DND-41 (cell line): Measurements from ENCODE around the gene SEMA5A.

Experiments
- EZH2 ChIP-seq: IDR thresholded peaks from 3 replicates; pipeline ENCODE4 v1.6.1; 2012; ENCODE audit warnings: borderline replicate concordance, low read depth, mild to moderate bottlenecking, moderate library complexity, low read length, inconsistent platforms; ENCODE audit not compliant: severe bottlenecking
- TF ChIP-seq, protein P1 (sequence below): IDR thresholded peaks from 2 replicates; pipeline ENCODE4 v1.5.1; 2012; ENCODE audit warnings: borderline replicate concordance, low read length, moderate library complexity, mild to moderate bottlenecking; ENCODE audit not compliant: poor library complexity, severe bottlenecking; ENCODE audit errors: extremely low read depth

DNA sequence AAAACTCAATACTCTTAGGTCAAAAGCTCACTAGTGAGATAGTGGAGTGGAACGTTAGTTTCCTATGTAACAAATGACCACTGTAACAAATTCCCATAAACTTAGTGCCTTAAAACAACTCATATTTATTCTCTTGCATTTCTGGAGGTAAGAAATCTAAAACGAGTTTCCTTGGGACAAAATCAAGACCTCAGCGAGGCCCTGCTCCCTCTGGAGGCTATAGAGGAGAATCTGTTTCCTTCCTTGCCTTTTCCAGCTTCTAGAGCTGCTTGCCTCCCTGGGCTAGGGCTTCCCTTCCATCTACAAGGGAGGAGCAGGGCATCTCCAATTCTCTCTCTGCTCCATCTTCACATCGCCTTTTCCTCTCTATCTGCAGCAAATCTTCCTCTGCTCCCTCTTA lies 32.0 kb downstream of the SEMA5A start:
- TF ChIP-seq, protein P1, sequence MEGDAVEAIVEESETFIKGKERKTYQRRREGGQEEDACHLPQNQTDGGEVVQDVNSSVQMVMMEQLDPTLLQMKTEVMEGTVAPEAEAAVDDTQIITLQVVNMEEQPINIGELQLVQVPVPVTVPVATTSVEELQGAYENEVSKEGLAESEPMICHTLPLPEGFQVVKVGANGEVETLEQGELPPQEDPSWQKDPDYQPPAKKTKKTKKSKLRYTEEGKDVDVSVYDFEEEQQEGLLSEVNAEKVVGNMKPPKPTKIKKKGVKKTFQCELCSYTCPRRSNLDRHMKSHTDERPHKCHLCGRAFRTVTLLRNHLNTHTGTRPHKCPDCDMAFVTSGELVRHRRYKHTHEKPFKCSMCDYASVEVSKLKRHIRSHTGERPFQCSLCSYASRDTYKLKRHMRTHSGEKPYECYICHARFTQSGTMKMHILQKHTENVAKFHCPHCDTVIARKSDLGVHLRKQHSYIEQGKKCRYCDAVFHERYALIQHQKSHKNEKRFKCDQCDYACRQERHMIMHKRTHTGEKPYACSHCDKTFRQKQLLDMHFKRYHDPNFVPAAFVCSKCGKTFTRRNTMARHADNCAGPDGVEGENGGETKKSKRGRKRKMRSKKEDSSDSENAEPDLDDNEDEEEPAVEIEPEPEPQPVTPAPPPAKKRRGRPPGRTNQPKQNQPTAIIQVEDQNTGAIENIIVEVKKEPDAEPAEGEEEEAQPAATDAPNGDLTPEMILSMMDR = no peak
- TF ChIP-seq EZH2 = no peak
